ENCODE measurements around the gene HEBP1.
"Not testable (repeated sequence)": the region's sequence is repeated elsewhere in the genome, so short reads cannot be mapped to it uniquely, and the experiment has no call there.

Gene HEBP1

GRCh38 chr12:12999959-13000615, at the start of gene HEBP1:
Gene HEBP1 (minus strand): TSS chr12:13000265. CDS start chr12:13000114, 151 bp downstream.
- DNase-seq = peak; percentile 61 to 97 (median 95)

GRCh38 chr12:13049816-13050215, 49.8 kb upstream of the HEBP1 start:
- peak in 1 of 14 donors; percentile 3 for DNase-seq

GRCh38 chr12:13046964-13047363, 46.9 kb upstream of the HEBP1 start:
- no peak for DNase-seq

- DNase-seq = peak in 1 of 14 donors; percentile 3
Observed at GRCh38 chr12:13045816-13046215, 45.8 kb upstream of the HEBP1 start.

GRCh38 chr12:13044906-13045299, 44.8 kb upstream of the HEBP1 start:
- DNase-seq = peak in 1 of 14 donors; percentile 20

- DNase-seq = peak in 13 of 14 donors; percentile 14 to 83 (median 63)
Observed at GRCh38 chr12:13044002-13044905, 44.2 kb upstream of the HEBP1 start, which contains the start of gene FAM234B. Gene FAM234B (plus strand): TSS chr12:13044381. CDS start chr12:13044404, 23 bp downstream.

GRCh38 chr12:13042666-13043230, 42.7 kb upstream of the HEBP1 start:
- no peak for DNase-seq

- DNase-seq = no peak
Observed at GRCh38 chr12:13041224-13041623, 41.2 kb upstream of the HEBP1 start.

GRCh38 chr12:13039328-13039956, 39.4 kb upstream of the HEBP1 start:
- no peak for DNase-seq

GRCh38 chr12:13038491-13039161, 38.6 kb upstream of the HEBP1 start:
- no peak for DNase-seq

GRCh38 chr12:13036881-13037280, 36.8 kb upstream of the HEBP1 start:
- DNase-seq = no peak

GRCh38 chr12:13035335-13035734, 35.3 kb upstream of the HEBP1 start:
- not testable (repeated sequence) for DNase-seq

- DNase-seq = no peak
Observed at GRCh38 chr12:13033476-13033875, 33.4 kb upstream of the HEBP1 start.

GRCh38 chr12:13032164-13032563, 32.1 kb upstream of the HEBP1 start:
- DNase-seq = no peak

GRCh38 chr12:13030541-13031291, 30.7 kb upstream of the HEBP1 start:
- DNase-seq = no peak

GRCh38 chr12:13028825-13029570, 28.9 kb upstream of the HEBP1 start:
- no peak for DNase-seq

GRCh38 chr12:13027508-13027907, 27.4 kb upstream of the HEBP1 start:
- no peak for DNase-seq

- DNase-seq = no peak
Observed at GRCh38 chr12:13027032-13027431, 27.0 kb upstream of the HEBP1 start.

GRCh38 chr12:13026286-13026685, 26.2 kb upstream of the HEBP1 start:
- no peak for DNase-seq

- no peak for DNase-seq
Observed at GRCh38 chr12:13024531-13024916, 24.5 kb upstream of the HEBP1 start.
